ENCODE data around the gene MORC1. TPM values are rescaled to one million over a fixed set of nuclear protein-coding genes. Genes with fewer than 3 reads are reported as not detected.

MORC1 gene
- total RNA-seq, 1 experiment from 2014 or later: not detected

DNA sequence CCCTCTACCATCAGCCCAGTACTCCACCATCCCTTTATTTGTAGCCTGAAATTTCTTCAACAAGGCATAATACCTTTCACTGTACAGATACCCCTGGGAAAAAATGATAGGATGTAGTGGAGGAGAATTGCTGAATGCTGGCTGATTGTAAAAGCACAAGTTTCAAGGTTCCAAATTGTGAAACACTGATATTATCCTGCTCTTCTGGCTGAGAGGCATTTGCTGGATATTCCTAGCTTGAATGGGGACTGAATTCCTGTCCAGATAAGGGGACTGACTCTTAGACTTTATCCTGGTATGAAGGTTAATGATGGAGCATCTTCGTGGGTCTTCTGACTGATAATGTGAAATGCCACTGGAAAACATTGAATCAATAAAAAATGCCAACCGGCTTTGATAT is 9.6 kb upstream of the MORC1 start:
- no peak for DNase-seq
- CTCF ChIA-PET: no interaction called here
- H3K9me3 Mint-ChIP-seq (ENCODE audit: low read depth, unreplicated experiment): peaks cover 2% of the 10 kb centered on the region
- no peaks in the 10 kb centered on the region for H3K36me3 Mint-ChIP-seq (ENCODE audit: insufficient read depth, unreplicated experiment)
- H3K4me1 Mint-ChIP-seq (ENCODE audit: low read depth, unreplicated experiment): peaks cover 25% of the 10 kb centered on the region
- intact Hi-C loops (cut with micrococcal nuclease; ENCODE audit: unreplicated experiment): no loop called here
- no peak overlapping the region for H3K27ac Mint-ChIP-seq (ENCODE audit: unreplicated experiment)
- H3K27me3 Mint-ChIP-seq (ENCODE audit: unreplicated experiment): no peaks in the 10 kb centered on the region
- BruUV-seq (replicated peaks): no TSS peak
- TF ChIP-seq, protein P1, sequence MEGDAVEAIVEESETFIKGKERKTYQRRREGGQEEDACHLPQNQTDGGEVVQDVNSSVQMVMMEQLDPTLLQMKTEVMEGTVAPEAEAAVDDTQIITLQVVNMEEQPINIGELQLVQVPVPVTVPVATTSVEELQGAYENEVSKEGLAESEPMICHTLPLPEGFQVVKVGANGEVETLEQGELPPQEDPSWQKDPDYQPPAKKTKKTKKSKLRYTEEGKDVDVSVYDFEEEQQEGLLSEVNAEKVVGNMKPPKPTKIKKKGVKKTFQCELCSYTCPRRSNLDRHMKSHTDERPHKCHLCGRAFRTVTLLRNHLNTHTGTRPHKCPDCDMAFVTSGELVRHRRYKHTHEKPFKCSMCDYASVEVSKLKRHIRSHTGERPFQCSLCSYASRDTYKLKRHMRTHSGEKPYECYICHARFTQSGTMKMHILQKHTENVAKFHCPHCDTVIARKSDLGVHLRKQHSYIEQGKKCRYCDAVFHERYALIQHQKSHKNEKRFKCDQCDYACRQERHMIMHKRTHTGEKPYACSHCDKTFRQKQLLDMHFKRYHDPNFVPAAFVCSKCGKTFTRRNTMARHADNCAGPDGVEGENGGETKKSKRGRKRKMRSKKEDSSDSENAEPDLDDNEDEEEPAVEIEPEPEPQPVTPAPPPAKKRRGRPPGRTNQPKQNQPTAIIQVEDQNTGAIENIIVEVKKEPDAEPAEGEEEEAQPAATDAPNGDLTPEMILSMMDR (IDR thresholded peaks at IDR 0.05; ENCODE audit: unreplicated experiment): no peak
- H3K4me3 Mint-ChIP-seq (ENCODE audit: low read depth, unreplicated experiment): no peak overlapping the region

DNA sequence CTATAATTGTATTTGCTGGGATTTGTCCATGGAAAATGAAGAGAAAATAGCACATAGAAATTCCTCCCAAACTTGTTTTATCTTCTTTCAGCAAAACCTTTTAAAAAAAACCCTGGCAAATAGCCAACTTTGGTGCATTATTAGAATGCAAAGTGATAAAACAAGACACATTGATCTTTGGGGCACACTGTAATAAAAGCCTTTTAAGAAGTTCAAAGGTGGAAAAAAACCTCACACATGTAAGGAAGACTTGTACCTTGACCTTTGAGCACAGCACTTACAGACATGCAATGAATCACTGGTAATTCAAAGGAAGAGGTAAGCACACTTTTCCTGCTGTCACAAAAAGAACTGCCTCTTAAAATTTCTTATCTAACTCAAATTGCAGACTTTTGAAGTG is 8.0 kb upstream of the MORC1 start:
- Mint-ChIP-seq H3K36me3 (ENCODE audit: insufficient read depth, unreplicated experiment) (no peaks in the 10 kb centered on the region), H3K9me3 (ENCODE audit: low read depth, unreplicated experiment) (peaks cover 2% of the 10 kb centered on the region), H3K4me3 (ENCODE audit: low read depth, unreplicated experiment) (no peak overlapping the region), H3K4me1 (ENCODE audit: low read depth, unreplicated experiment) (peaks cover 34% of the 10 kb centered on the region), H3K27me3 (ENCODE audit: unreplicated experiment) (no peaks in the 10 kb centered on the region), H3K27ac (ENCODE audit: unreplicated experiment) (no peak overlapping the region)
- BruUV-seq (replicated peaks): no TSS peak
- TF ChIP-seq, protein P1 (IDR thresholded peaks at IDR 0.05; ENCODE audit: unreplicated experiment): no peak
- intact Hi-C loops (cut with micrococcal nuclease; ENCODE audit: unreplicated experiment): no loop called here
- DNase-seq: no peak
- CTCF ChIA-PET: no interaction called here

DNA sequence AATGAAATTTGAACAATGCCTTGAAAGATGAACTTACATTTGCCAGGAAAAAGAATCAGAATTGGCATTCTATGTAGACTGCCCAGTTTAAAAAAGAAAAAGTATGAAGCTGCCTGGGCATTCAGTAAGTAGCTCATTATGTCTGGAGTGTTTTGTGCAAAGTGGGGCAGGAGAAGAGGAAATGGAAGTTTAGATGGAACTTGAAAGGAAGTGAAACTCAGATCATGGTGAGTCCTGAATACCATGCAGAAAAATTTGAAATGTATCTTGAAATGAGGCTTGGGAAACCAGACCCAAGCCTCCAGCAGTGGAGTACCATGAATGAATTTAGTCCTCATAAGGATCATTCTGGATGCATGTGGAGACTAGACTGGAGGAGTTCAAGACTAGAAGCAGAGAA is 4.8 kb upstream of the MORC1 start:
- CTCF ChIA-PET: no interaction called here
- TF ChIP-seq, protein P1 (IDR thresholded peaks at IDR 0.05; ENCODE audit: unreplicated experiment): no peak
- no peaks in the 10 kb centered on the region for H3K27me3 Mint-ChIP-seq (ENCODE audit: unreplicated experiment)
- intact Hi-C loops (cut with micrococcal nuclease; ENCODE audit: unreplicated experiment): no loop called here
- BruUV-seq (replicated peaks): no TSS peak
- no peak overlapping the region for H3K4me3 Mint-ChIP-seq (ENCODE audit: low read depth, unreplicated experiment)
- no peaks in the 10 kb centered on the region for H3K36me3 Mint-ChIP-seq (ENCODE audit: insufficient read depth, unreplicated experiment)
- no peaks in the 10 kb centered on the region for H3K9me3 Mint-ChIP-seq (ENCODE audit: low read depth, unreplicated experiment)
- H3K4me1 Mint-ChIP-seq (ENCODE audit: low read depth, unreplicated experiment): peaks cover 34% of the 10 kb centered on the region
- no peak overlapping the region for H3K27ac Mint-ChIP-seq (ENCODE audit: unreplicated experiment)
- DNase-seq: no peak

DNA sequence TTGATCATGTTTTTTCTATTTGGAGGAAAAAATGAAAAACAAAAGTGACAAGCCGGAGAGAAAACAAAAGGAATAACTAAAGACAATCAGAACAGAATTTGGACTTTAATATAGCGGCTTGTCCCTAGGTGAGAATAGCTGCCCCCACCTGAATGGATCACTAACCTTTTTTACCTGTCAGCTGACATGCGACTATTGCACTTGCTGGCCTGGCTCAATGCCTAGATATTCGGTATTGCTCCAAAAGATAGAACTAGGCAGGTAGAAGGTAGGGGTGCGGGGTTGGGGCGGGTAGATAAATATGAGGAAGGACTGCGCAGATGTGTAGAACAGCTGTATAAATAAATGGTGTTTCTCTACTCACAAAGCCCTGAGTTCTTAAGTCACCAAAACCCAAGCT is 650 bp upstream of the MORC1 start:
- BruUV-seq (replicated peaks): no TSS peak
- H3K27ac Mint-ChIP-seq (ENCODE audit: unreplicated experiment): no peak overlapping the region
- no peak overlapping the region for H3K4me3 Mint-ChIP-seq (ENCODE audit: low read depth, unreplicated experiment)
- H3K4me1 Mint-ChIP-seq (ENCODE audit: low read depth, unreplicated experiment): peaks cover 24% of the 10 kb centered on the region
- CTCF ChIA-PET: interaction anchor here (0.7 kb wide), 1 partner anchor 218 kb away, joined by 3 read pairs; no protein-coding TSS in a partner anchor
- intact Hi-C loops (cut with micrococcal nuclease; ENCODE audit: unreplicated experiment): no loop called here
- H3K36me3 Mint-ChIP-seq (ENCODE audit: insufficient read depth, unreplicated experiment): no peaks in the 10 kb centered on the region
- no peak for DNase-seq
- TF ChIP-seq, protein P1 (IDR thresholded peaks at IDR 0.05; ENCODE audit: unreplicated experiment): no peak
- no peaks in the 10 kb centered on the region for H3K9me3 Mint-ChIP-seq (ENCODE audit: low read depth, unreplicated experiment)
- H3K27me3 Mint-ChIP-seq (ENCODE audit: unreplicated experiment): no peaks in the 10 kb centered on the region
